Measurements from ENCODE around the gene VAV2. TPM values are rescaled to one million over a fixed set of nuclear protein-coding genes. Genes with fewer than 3 reads are reported as not detected.

Gene VAV2
- total RNA-seq, 1 experiment from 2014 or later: 9.7 TPM

DNA sequence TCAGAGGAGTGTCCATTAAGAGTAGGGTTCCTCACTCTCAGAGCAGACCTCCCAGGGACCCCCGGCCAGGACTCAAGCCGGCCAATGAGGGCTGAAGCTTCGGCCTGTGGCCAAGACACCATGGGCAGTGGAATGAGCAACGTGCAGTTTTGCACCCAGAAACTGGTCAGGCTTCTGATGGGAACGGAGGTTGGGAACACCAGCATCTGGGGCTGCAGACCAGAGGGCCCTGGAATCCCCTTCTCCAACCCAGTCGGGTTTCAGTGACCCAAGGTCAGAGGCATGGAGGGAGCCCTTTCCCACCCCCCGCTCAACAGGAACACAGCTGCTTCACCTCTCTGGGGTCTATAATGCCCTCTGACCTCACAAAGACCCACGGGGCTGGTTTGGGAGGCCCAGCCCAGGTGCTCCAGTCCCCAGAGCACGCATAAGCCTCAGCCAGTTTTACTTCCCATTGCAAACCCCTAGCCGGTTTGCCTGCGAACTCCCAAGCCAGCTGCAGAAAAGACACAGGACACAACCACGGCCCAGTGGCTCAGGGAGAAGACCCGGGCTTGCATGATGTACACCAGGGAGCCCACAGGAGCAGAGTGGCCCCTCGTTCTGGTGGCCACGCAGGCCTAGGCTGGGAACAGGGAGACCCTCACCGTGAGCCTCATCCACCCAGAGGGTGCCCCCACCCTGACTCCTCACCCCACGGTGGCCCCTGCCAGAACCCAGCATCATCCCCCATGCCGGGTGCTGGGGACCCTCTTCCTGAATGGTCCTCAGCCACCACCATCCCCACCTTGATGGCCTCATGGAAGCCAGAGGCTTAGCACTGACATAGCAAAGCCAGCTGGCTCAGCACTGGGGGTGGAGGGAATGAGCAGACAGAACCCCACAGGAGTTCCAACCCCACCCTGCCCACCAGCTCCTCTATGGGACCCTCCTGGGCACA, 30.6 kb downstream of the VAV2 start:
- POLR2A ChIA-PET (ENCODE audit: unreplicated experiment): no interaction called here
- Histone ChIP-seq H3K9ac (ENCODE audit: low read length) (no peak overlapping the region), H3K36me3 (ENCODE audit: low read depth, low read length) (peaks cover 2% of the 10 kb centered on the region; the same call in 1 of the 2 replicates), H4K20me1 (ENCODE audit: low read length) (0 out of 2 replicates have a peak, but pooled peaks cover 5% of the 10 kb centered on the region), H3K9me2 (replicated peaks; ENCODE audit: low read length) (no peaks in the 10 kb centered on the region), H3K4me2 (ENCODE audit: low read length) (no peak overlapping the region), H2AFZ (ENCODE audit: low read length) (no peak overlapping the region), H3K4me1 (ENCODE audit: insufficient read depth, low read length) (no peaks in the 10 kb centered on the region), H3F3A (ENCODE audit: low read length, unreplicated experiment) (no peaks in the 10 kb centered on the region), H3K4me3 (ENCODE audit: low read length) (no peak overlapping the region), H3K27ac (ENCODE audit: low read length) (no peak overlapping the region), H3K79me2 (ENCODE audit: low read length) (peaks cover 68% of the 10 kb centered on the region), H3K9me3 (ENCODE audit: low read length) (no peaks in the 10 kb centered on the region), H3K27me3 (ENCODE audit: low read length) (no peaks in the 10 kb centered on the region)
- ATAC-seq (no peak), DNase-seq (no peak)
- intact Hi-C loops (cut with micrococcal nuclease): no loop called here
- TF ChIP-seq EZH2phosphoT487 (IDR thresholded peaks at IDR 0.05; ENCODE audit: borderline replicate concordance, low read length): no peak
- TF ChIP-seq EZH2 (IDR thresholded peaks at IDR 0.05; ENCODE audit: low read length, unreplicated experiment): no peak
- TF ChIP-seq, protein P1, sequence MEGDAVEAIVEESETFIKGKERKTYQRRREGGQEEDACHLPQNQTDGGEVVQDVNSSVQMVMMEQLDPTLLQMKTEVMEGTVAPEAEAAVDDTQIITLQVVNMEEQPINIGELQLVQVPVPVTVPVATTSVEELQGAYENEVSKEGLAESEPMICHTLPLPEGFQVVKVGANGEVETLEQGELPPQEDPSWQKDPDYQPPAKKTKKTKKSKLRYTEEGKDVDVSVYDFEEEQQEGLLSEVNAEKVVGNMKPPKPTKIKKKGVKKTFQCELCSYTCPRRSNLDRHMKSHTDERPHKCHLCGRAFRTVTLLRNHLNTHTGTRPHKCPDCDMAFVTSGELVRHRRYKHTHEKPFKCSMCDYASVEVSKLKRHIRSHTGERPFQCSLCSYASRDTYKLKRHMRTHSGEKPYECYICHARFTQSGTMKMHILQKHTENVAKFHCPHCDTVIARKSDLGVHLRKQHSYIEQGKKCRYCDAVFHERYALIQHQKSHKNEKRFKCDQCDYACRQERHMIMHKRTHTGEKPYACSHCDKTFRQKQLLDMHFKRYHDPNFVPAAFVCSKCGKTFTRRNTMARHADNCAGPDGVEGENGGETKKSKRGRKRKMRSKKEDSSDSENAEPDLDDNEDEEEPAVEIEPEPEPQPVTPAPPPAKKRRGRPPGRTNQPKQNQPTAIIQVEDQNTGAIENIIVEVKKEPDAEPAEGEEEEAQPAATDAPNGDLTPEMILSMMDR (conservative IDR thresholded peaks at IDR 0.05; ENCODE audit: low read depth, low read length): no peak
- CTCF ChIA-PET: no interaction called here
- BruUV-seq (replicated peaks): no TSS peak

DNA sequence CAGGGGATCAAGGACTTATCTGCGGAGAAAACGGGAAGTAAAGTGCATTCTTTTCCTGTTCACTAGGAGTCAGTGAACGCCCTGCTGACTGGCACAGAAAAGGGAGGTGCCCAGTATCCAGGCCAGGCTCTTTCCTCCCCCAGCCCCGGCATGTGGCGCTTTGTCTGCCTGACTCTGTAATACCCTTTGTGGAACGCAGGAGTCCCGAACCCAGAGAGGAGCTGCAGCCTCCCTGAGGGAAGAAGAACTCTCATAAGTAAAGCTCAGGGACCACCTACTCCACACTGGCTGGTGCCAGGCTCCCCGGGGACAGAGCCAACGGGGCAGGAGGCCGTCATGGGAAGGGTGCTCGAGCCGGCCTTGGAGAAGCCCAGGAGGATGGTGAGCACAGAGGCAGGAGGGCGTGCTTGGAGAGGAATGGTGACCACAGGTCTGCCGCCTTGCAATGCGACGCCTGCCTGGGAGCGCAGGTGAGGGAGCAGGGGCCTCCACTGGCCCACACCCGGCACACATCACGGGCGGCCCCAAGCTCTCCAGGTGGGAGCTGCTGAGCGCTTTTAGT, 31.5 kb downstream of the VAV2 start:
- Histone ChIP-seq H3K4me3 (ENCODE audit: low read length) (no peak overlapping the region), H3K4me1 (ENCODE audit: insufficient read depth, low read length) (no peaks in the 10 kb centered on the region), H3K27me3 (ENCODE audit: low read length) (no peaks in the 10 kb centered on the region), H4K20me1 (ENCODE audit: low read length) (0 out of 2 replicates have a peak, but pooled peaks cover 5% of the 10 kb centered on the region), H3K27ac (ENCODE audit: low read length) (no peak overlapping the region), H3K36me3 (ENCODE audit: low read depth, low read length) (peaks cover 2% of the 10 kb centered on the region; the same call in 1 of the 2 replicates), H3K9me2 (replicated peaks; ENCODE audit: low read length) (no peaks in the 10 kb centered on the region), H3K9ac (ENCODE audit: low read length) (no peak overlapping the region), H3K4me2 (ENCODE audit: low read length) (no peak overlapping the region), H3K79me2 (ENCODE audit: low read length) (peaks cover 60% of the 10 kb centered on the region), H2AFZ (ENCODE audit: low read length) (no peak overlapping the region), H3K9me3 (ENCODE audit: low read length) (no peaks in the 10 kb centered on the region), H3F3A (ENCODE audit: low read length, unreplicated experiment) (no peaks in the 10 kb centered on the region)
- intact Hi-C loops (cut with micrococcal nuclease): no loop called here
- no TSS peak for BruUV-seq (replicated peaks)
- ATAC-seq (no peak), DNase-seq (no peak)
- ChIA-PET POLR2A (ENCODE audit: unreplicated experiment) (no interaction called here), CTCF (no interaction called here)
- TF ChIP-seq EZH2phosphoT487 (IDR thresholded peaks at IDR 0.05; ENCODE audit: borderline replicate concordance, low read length) (no peak), EZH2 (IDR thresholded peaks at IDR 0.05; ENCODE audit: low read length, unreplicated experiment) (no peak)
- TF ChIP-seq, protein P1 (conservative IDR thresholded peaks at IDR 0.05; ENCODE audit: low read depth, low read length): no peak
